Gastroesophageal sphincter (tissue), 3 donors: ENCODE results near the gene GBE1.

Experiments
- POLR2AphosphoS5 ChIP-seq: sonication (generic); formaldehyde crosslinking; IDR thresholded peaks from one replicate; pipeline ENCODE4 v1.6.1; 2017; ENCODE audit warnings: antibody characterized with exemption
- TF ChIP-seq, protein P1 (sequence below), 4 experiments: fragments of 200-600 bp in 2 of 4; fragments of 450-650 bp in 2 of 4; sonication (generic) in 1 of 4; IDR thresholded peaks; one replicate each; pipeline ENCODE4 v1.5.1; 2017 to 2019; ENCODE audit warnings: antibody characterized with exemption in 4 of 4, mild to moderate bottlenecking in 2 of 4, moderate library complexity in 2 of 4

DNA sequence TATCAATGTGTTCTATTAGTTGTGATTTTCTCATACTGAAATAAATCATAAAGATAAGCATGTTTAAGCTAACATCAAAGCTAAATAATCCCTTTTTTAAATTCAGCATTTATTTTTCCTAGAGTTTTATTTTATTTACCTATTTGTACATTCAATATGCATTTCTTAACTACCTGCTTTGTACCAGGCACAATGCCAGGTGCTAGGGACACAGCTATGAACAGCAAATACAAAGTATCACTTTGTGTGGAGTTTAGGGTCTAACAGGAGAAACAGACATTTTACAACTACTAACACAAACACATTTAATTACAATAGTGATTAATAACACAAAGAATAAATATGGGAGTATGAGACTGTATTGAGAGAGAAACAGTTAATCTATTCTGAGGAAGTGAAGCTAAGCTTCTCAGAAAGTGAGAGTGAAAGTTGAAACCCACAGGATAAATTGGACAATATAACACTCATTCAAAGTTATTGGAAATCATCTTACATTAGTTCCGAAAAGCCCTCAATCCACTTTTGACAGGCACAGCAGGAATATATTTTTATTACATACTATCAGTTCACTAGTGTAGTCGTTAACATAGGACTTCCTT lies 159.6 kb downstream of the GBE1 start:
- TF ChIP-seq, protein P1, sequence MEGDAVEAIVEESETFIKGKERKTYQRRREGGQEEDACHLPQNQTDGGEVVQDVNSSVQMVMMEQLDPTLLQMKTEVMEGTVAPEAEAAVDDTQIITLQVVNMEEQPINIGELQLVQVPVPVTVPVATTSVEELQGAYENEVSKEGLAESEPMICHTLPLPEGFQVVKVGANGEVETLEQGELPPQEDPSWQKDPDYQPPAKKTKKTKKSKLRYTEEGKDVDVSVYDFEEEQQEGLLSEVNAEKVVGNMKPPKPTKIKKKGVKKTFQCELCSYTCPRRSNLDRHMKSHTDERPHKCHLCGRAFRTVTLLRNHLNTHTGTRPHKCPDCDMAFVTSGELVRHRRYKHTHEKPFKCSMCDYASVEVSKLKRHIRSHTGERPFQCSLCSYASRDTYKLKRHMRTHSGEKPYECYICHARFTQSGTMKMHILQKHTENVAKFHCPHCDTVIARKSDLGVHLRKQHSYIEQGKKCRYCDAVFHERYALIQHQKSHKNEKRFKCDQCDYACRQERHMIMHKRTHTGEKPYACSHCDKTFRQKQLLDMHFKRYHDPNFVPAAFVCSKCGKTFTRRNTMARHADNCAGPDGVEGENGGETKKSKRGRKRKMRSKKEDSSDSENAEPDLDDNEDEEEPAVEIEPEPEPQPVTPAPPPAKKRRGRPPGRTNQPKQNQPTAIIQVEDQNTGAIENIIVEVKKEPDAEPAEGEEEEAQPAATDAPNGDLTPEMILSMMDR (IDR thresholded peaks at IDR 0.05): no peak
- no peak for TF ChIP-seq POLR2AphosphoS5
